ENCODE results near the gene NME4.

DNA sequence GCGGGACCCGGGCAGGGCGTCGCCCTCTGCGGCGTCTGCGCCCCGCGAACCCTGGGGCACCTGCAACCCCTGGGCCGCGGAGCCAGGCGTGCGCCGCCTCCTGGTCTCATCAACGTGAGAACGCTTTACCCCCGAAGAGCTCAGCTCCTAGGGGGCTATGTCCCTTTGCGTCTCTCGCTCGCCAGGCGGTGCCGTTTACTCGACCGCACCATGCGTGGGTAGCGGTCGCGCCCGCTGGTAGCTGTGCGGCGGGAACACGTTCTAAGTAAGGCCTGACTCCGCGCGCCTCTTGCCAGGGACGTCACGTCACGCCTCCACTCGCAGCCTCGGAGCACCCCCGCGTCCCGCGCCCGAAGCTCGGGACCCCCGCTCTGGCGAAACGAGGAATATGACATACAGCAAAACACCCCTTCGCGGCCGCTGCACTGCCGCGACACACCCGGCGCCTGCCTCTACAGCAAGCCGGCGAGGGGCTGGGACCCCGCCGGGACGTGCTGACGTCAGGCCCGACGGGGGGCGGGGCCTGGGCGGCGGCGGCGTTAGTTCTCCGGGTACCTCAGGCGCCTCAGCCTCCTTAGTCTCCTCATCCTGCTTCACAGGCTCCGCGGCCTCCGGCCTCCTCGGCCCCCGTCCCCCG, 28.2 kb downstream of the NME4 start, which contains the start of gene RAB11FIP3:
- TF ChIP-seq POLR2AphosphoS5 (IDR thresholded peaks at IDR 0.05; ENCODE audit: low read depth) (no peak), GABPA (IDR thresholded peaks at IDR 0.05; ENCODE audit: low read depth) (no peak)
- TF ChIP-seq, protein P1, sequence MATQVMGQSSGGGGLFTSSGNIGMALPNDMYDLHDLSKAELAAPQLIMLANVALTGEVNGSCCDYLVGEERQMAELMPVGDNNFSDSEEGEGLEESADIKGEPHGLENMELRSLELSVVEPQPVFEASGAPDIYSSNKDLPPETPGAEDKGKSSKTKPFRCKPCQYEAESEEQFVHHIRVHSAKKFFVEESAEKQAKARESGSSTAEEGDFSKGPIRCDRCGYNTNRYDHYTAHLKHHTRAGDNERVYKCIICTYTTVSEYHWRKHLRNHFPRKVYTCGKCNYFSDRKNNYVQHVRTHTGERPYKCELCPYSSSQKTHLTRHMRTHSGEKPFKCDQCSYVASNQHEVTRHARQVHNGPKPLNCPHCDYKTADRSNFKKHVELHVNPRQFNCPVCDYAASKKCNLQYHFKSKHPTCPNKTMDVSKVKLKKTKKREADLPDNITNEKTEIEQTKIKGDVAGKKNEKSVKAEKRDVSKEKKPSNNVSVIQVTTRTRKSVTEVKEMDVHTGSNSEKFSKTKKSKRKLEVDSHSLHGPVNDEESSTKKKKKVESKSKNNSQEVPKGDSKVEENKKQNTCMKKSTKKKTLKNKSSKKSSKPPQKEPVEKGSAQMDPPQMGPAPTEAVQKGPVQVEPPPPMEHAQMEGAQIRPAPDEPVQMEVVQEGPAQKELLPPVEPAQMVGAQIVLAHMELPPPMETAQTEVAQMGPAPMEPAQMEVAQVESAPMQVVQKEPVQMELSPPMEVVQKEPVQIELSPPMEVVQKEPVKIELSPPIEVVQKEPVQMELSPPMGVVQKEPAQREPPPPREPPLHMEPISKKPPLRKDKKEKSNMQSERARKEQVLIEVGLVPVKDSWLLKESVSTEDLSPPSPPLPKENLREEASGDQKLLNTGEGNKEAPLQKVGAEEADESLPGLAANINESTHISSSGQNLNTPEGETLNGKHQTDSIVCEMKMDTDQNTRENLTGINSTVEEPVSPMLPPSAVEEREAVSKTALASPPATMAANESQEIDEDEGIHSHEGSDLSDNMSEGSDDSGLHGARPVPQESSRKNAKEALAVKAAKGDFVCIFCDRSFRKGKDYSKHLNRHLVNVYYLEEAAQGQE (IDR thresholded peaks at IDR 0.05; ENCODE audit: insufficient replicate concordance, low read depth) = no peak
- TF ChIP-seq, protein P2, sequence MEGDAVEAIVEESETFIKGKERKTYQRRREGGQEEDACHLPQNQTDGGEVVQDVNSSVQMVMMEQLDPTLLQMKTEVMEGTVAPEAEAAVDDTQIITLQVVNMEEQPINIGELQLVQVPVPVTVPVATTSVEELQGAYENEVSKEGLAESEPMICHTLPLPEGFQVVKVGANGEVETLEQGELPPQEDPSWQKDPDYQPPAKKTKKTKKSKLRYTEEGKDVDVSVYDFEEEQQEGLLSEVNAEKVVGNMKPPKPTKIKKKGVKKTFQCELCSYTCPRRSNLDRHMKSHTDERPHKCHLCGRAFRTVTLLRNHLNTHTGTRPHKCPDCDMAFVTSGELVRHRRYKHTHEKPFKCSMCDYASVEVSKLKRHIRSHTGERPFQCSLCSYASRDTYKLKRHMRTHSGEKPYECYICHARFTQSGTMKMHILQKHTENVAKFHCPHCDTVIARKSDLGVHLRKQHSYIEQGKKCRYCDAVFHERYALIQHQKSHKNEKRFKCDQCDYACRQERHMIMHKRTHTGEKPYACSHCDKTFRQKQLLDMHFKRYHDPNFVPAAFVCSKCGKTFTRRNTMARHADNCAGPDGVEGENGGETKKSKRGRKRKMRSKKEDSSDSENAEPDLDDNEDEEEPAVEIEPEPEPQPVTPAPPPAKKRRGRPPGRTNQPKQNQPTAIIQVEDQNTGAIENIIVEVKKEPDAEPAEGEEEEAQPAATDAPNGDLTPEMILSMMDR (IDR thresholded peaks at IDR 0.05; ENCODE audit: insufficient read depth, low read length) = no peak

Data from HL-60 (cell line).